ENCODE measurements around the gene TEKTIP1. TPM values are rescaled to one million over a fixed set of nuclear protein-coding genes. Genes with fewer than 3 reads are reported as not detected.
A peak's percentile ranks its signal among the peaks of the same experiment; 100 is the strongest.

TEKTIP1 gene
- total and polyA plus RNA-seq, 9 of the 15 experiments (the other 6 are each of a cell fraction or from before 2014, with no cell fraction given): 0.66 TPM; not detected in 8

GRCh38 chr19:3520166-3521103 is 18.5 kb upstream of the TEKTIP1 start (continued):
- TF ChIP-seq ZBTB33 (CRISPR knock-in tag; IDR thresholded peaks at IDR 0.05) (peak; percentile 93), ZBTB40 (IDR thresholded peaks at IDR 0.05) (no peak), ZBTB40 (CRISPR knock-in tag; IDR thresholded peaks at IDR 0.05) (peak; percentile 60; the same call in 1 of the 2 replicates), SRSF9 (IDR thresholded peaks at IDR 0.05; ENCODE audit: borderline replicate concordance, low read depth, low read length) (no peak), IRF9 (tag; IDR thresholded peaks at IDR 0.05) (no peak; the same call in 1 of the 2 replicates), MAFF (IDR thresholded peaks at IDR 0.05; ENCODE audit: low read length) (no peak), NR2C2 (CRISPR knock-in tag; IDR thresholded peaks at IDR 0.05) (peak; percentile 82; the same call in 1 of the 2 replicates), NR2C2 (tag; IDR thresholded peaks at IDR 0.05) (no peak), NCOR1 (IDR thresholded peaks at IDR 0.05) (peak; percentile 56), MTF1 (CRISPR knock-in tag; IDR thresholded peaks at IDR 0.05; ENCODE audit: borderline replicate concordance) (no peak), GTF2B (IDR thresholded peaks at IDR 0.05; ENCODE audit: extremely low read depth, insufficient read length) (no peak), ARHGAP35 (IDR thresholded peaks at IDR 0.05; ENCODE audit: partially characterized antibody) (no peak), ZC3H8 (IDR thresholded peaks at IDR 0.05) (no peak), KHSRP (IDR thresholded peaks at IDR 0.05) (no peak)

Measured in K562 (cell line).